ENCODE results near the gene GZMB. TPM values are rescaled to one million over a fixed set of nuclear protein-coding genes. Genes with fewer than 3 reads are reported as not detected.
"Not testable (repeated sequence)": the region's sequence is repeated elsewhere in the genome, so short reads cannot be mapped to it uniquely, and the experiment has no call there.

Gene GZMB
- total RNA-seq, 2 experiments from 2014 or later = not detected

DNA sequence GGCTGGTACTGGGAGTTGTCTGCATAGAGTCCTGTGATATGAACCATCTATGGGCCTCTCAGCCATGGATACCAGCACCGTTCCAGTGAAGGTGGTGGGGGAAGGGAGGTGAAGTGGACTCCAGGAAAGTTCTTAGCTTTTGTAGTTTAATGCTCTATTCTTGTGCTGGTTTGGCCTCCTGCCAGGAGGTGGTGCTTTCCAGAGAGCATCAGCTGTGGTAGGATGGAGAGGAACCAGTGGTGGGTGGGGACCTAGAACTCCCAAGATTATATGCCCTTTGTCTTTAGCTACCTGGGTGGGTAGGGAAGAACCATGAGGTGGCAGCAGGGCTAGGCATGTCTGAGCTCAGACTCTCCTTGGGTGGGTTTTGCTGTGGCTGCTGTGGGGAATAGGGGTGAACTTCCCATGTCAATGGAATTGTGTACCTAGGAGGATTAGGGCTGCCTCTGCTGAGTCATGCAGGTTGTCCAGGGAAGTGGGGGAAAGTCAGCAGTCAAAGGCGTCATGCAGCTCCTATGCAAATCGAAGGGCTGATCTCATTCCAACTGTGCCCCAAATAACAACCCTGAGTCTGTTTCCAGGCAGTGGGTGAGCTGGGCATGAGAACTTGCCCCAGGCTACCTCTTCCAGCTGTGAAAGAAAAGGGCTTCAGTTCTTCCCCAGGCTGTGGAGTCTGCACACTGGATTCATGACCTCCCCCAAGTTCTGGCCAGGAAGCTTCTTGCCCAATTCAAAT, 38.7 kb downstream of the GZMB start:
- H2AFZ ChIP-seq (ENCODE audit: low read length) = no peak overlapping the region
- no peak overlapping the region for H3K27ac ChIP-seq (ENCODE audit: low read depth, low read length, poor library complexity, severe bottlenecking)
- no peaks in the 10 kb centered on the region for H3K9me2 ChIP-seq (ENCODE audit: insufficient read depth, low read length)
- H3K79me2 ChIP-seq (ENCODE audit: insufficient read depth, low read depth, low read length) = no peaks in the 10 kb centered on the region
- H3K4me3 ChIP-seq (ENCODE audit: low read depth, low read length, poor library complexity, severe bottlenecking) = no peak overlapping the region
- H3K36me3 ChIP-seq (ENCODE audit: insufficient read depth, low read length) = no peaks in the 10 kb centered on the region
- DNase-seq (ENCODE audit: low spot score) = no peak
- CTCF ChIA-PET (ENCODE audit: unreplicated experiment) = interaction anchor here (1.1 kb wide), 1 partner anchor 13 kb away, joined by 3 read pairs; no protein-coding TSS in a partner anchor
- POLR2A ChIA-PET = no interaction called here
- intact Hi-C loops (cut with micrococcal nuclease; ENCODE audit: unreplicated experiment) = no loop called here
- no peak for TF ChIP-seq EZH2phosphoT487 (IDR thresholded peaks at IDR 0.05; ENCODE audit: borderline replicate concordance, low read depth, low read length)
- TF ChIP-seq, protein P1, sequence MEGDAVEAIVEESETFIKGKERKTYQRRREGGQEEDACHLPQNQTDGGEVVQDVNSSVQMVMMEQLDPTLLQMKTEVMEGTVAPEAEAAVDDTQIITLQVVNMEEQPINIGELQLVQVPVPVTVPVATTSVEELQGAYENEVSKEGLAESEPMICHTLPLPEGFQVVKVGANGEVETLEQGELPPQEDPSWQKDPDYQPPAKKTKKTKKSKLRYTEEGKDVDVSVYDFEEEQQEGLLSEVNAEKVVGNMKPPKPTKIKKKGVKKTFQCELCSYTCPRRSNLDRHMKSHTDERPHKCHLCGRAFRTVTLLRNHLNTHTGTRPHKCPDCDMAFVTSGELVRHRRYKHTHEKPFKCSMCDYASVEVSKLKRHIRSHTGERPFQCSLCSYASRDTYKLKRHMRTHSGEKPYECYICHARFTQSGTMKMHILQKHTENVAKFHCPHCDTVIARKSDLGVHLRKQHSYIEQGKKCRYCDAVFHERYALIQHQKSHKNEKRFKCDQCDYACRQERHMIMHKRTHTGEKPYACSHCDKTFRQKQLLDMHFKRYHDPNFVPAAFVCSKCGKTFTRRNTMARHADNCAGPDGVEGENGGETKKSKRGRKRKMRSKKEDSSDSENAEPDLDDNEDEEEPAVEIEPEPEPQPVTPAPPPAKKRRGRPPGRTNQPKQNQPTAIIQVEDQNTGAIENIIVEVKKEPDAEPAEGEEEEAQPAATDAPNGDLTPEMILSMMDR (conservative IDR thresholded peaks at IDR 0.05; ENCODE audit: low read length) = no peak
- H3K4me1 ChIP-seq (ENCODE audit: insufficient read depth, low read length, poor library complexity, severe bottlenecking) = no peaks in the 10 kb centered on the region
- H4K20me1 ChIP-seq (ENCODE audit: insufficient read depth, low read length) = no peaks in the 10 kb centered on the region
- BruUV-seq (replicated peaks) = no TSS peak
- H3K4me2 ChIP-seq (ENCODE audit: low read length) = no peak overlapping the region
- H3K9me3 ChIP-seq (ENCODE audit: low read length) = no peaks in the 10 kb centered on the region

DNA sequence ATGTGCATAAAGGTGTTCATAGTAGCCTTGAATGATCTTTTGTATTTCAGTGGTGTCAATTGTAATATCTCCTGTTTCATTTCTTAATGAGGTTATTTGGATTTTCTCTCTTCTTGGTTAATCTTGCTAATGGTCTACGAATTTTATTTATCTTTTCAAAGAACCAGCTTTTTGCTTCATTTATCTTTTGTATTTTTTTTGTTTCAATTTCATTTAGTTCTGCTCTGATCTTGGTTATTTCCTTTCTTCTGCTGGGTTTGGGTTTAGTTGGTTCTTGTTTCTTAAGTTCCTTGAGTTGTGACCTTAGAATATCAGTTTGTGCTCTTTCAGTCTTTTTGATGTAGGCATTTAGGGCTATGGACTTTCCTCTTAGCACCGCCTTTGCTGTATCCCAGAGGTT, 43.0 kb downstream of the GZMB start:
- H3K9me2 ChIP-seq (ENCODE audit: insufficient read depth, low read length); H3K27ac ChIP-seq (ENCODE audit: low read depth, low read length, poor library complexity, severe bottlenecking); H3K9me3 ChIP-seq (ENCODE audit: low read length); H4K20me1 ChIP-seq (ENCODE audit: insufficient read depth, low read length); H3K36me3 ChIP-seq (ENCODE audit: insufficient read depth, low read length); BruUV-seq (replicated peaks); H3K4me1 ChIP-seq (ENCODE audit: insufficient read depth, low read length, poor library complexity, severe bottlenecking); H2AFZ ChIP-seq (ENCODE audit: low read length); H3K79me2 ChIP-seq (ENCODE audit: insufficient read depth, low read depth, low read length); H3K4me2 ChIP-seq (ENCODE audit: low read length); DNase-seq (ENCODE audit: low spot score); H3K4me3 ChIP-seq (ENCODE audit: low read depth, low read length, poor library complexity, severe bottlenecking); CTCF ChIA-PET (ENCODE audit: unreplicated experiment); POLR2A ChIA-PET; intact Hi-C loops (cut with micrococcal nuclease; ENCODE audit: unreplicated experiment): not testable (repeated sequence)

DNA sequence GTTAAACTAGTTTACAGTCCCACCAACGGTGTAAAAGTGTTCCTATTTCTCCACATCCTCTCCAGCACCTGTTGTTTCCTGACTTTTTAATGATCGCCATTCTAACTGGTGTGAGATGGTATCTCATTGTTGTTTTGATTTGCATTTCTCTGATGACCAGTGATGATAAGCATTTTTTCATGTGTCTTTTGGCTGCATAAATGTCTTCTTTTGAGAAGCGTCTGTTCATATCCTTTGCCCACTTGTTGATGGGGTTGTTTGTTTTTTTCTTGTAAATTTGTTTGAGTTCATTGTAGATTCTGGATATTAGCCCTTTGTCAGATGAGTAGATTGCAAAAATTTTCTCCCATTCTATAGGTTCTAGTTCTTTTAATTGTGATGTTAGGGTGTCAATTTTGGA, 49.6 kb downstream of the GZMB start:
- H3K27ac ChIP-seq (ENCODE audit: low read depth, low read length, poor library complexity, severe bottlenecking); CTCF ChIA-PET (ENCODE audit: unreplicated experiment); H3K4me2 ChIP-seq (ENCODE audit: low read length); DNase-seq (ENCODE audit: low spot score); H3K4me1 ChIP-seq (ENCODE audit: insufficient read depth, low read length, poor library complexity, severe bottlenecking); BruUV-seq (replicated peaks); H4K20me1 ChIP-seq (ENCODE audit: insufficient read depth, low read length); H3K79me2 ChIP-seq (ENCODE audit: insufficient read depth, low read depth, low read length); H3K4me3 ChIP-seq (ENCODE audit: low read depth, low read length, poor library complexity, severe bottlenecking); H3K9me2 ChIP-seq (ENCODE audit: insufficient read depth, low read length); H3K9me3 ChIP-seq (ENCODE audit: low read length); POLR2A ChIA-PET; H2AFZ ChIP-seq (ENCODE audit: low read length); intact Hi-C loops (cut with micrococcal nuclease; ENCODE audit: unreplicated experiment); H3K36me3 ChIP-seq (ENCODE audit: insufficient read depth, low read length): not testable (repeated sequence)

Other genes starting within 250 kb of the GZMB start
- 0.13 TPM in 2 replicates for gene NYNRIN, start 235.2 kb downstream of the GZMB start, total RNA-seq (2014; rRNA removed; shearing (Covaris generic))
- not detected in 2 replicates for gene NYNRIN, start 235.2 kb downstream of the GZMB start, total RNA-seq (2022)
- gene CBLN3, start 204.5 kb downstream of the GZMB start, total RNA-seq (2014; rRNA removed; shearing (Covaris generic)) = 1.2 and 2.0 TPM in 2 replicates
- 6.7 and 7.9 TPM in 2 replicates for gene CBLN3, start 204.5 kb downstream of the GZMB start, total RNA-seq (2022)
- gene KHNYN, start 204.2 kb downstream of the GZMB start, total RNA-seq (2014; rRNA removed; shearing (Covaris generic)) = 50.8 and 56.1 TPM in 2 replicates
- 57.5 and 66.4 TPM in 2 replicates for gene KHNYN, start 204.2 kb downstream of the GZMB start, total RNA-seq (2022)
- gene SDR39U1, start 191.4 kb downstream of the GZMB start, total RNA-seq (2014; rRNA removed; shearing (Covaris generic)) = 51.4 and 54.0 TPM in 2 replicates
- gene SDR39U1, start 191.4 kb downstream of the GZMB start, total RNA-seq (2022) = 101 and 103 TPM in 2 replicates
- gene CMA1, start 125.9 kb downstream of the GZMB start, total RNA-seq (2014; rRNA removed; shearing (Covaris generic)) = not detected in 2 replicates
- gene CMA1, start 125.9 kb downstream of the GZMB start, total RNA-seq (2022) = not detected in 2 replicates
- gene CTSG, start 57.9 kb downstream of the GZMB start, total RNA-seq (2014; rRNA removed; shearing (Covaris generic)) = not detected in 2 replicates
- not detected in 2 replicates for gene CTSG, start 57.9 kb downstream of the GZMB start, total RNA-seq (2022)
- gene GZMH, start 24.5 kb downstream of the GZMB start, total RNA-seq (2014; rRNA removed; shearing (Covaris generic)) = not detected in 2 replicates
- gene GZMH, start 24.5 kb downstream of the GZMB start, total RNA-seq (2022) = not detected in 2 replicates

Data from OCI-LY7 (cell line).